ENCODE results near the gene MAPRE3.

GRCh38 chr2:26968001-26968400 lies 2.4 kb upstream of the MAPRE3 start:
- no peak for TF ChIP-seq CTCF (IDR thresholded peaks at IDR 0.05)
- TF ChIP-seq POLR2AphosphoS5 (IDR thresholded peaks at IDR 0.05) = no peak
- TF ChIP-seq POLR2A (IDR thresholded peaks at IDR 0.05) = no peak
